Keratinocyte (primary cell): Measurements from ENCODE around the gene UBQLN4. TPM values are rescaled to one million over a fixed set of nuclear protein-coding genes. Genes with fewer than 3 reads are reported as not detected.

Experiments used
- DNase-seq: peaks from one replicate; pipeline ENCODE4 v3.0.0-alpha.2; 2011; ENCODE audit warnings: low read depth, missing footprints, low spot score
- FAIRE-seq: peaks from 2 replicates; lab custom pipeline; 2011; peaks lifted over from hg19 to GRCh38; lab: Jason Lieb, UNC
- H2AFZ ChIP-seq: 2 replicates; pipeline ENCODE4 v1.6.0; 2012; ENCODE audit warnings: low read length, control low read depth, inconsistent platforms; ENCODE audit not compliant: control insufficient read depth
- H3K27ac ChIP-seq: 2 replicates; pipeline ENCODE4 v1.5.1; 2011; ENCODE audit warnings: low read length; ENCODE audit not compliant: control insufficient read depth, insufficient read depth
- H3K27me3 ChIP-seq: 3 replicates; pipeline ENCODE4 v1.6.0; 2011; ENCODE audit warnings: low read length; ENCODE audit not compliant: control insufficient read depth, insufficient read depth; ENCODE audit errors: extremely low read depth
- H3K36me3 ChIP-seq, 2 experiments: 2 replicates in 1 of 2; 3 replicates in 1 of 2; pipeline ENCODE4 v1.5.1; 2011; ENCODE audit warnings: low read length in 2 of 2, mild to moderate bottlenecking in 1 of 2; ENCODE audit not compliant: control insufficient read depth in 2 of 2, insufficient read depth in 2 of 2; ENCODE audit errors: extremely low read depth in 1 of 2
- H3K4me1 ChIP-seq: 3 replicates; pipeline ENCODE4 v1.5.1; 2011; ENCODE audit warnings: low read length; ENCODE audit not compliant: control insufficient read depth, insufficient read depth; ENCODE audit errors: extremely low read depth
- H3K4me2 ChIP-seq: 3 replicates; pipeline ENCODE4 v1.6.0; 2011; ENCODE audit warnings: low read depth, low read length; ENCODE audit not compliant: control insufficient read depth, insufficient read depth; ENCODE audit errors: extremely low read depth
- H3K4me3 ChIP-seq, 3 experiments: fragments of 200-600 bp in 1 of 3; sonication (generic) in 1 of 3; 2 replicates in 2 of 3; 3 replicates in 1 of 3; pipeline ENCODE4 v1.5.1; 2011 to 2016; ENCODE audit warnings: low read length in 3 of 3, mild to moderate bottlenecking in 3 of 3, control low read depth in 2 of 3, inconsistent platforms in 1 of 3, low read depth in 1 of 3, mixed read lengths in 1 of 3, mixed run types in 1 of 3, moderate library complexity in 1 of 3; ENCODE audit not compliant: control insufficient read depth in 2 of 3, insufficient read depth in 2 of 3; ENCODE audit errors: extremely low read depth in 1 of 3
- H3K79me2 ChIP-seq: 2 replicates; pipeline ENCODE4 v1.6.0; 2012; ENCODE audit warnings: low read length; ENCODE audit not compliant: control insufficient read depth, insufficient read depth
- H3K9ac ChIP-seq: 3 replicates; pipeline ENCODE4 v1.6.0; 2011; ENCODE audit warnings: low read length; ENCODE audit not compliant: control insufficient read depth, insufficient read depth; ENCODE audit errors: extremely low read depth
- H3K9me1 ChIP-seq: 3 replicates; pipeline ENCODE4 v1.6.0; 2011; ENCODE audit warnings: low read length; ENCODE audit not compliant: control insufficient read depth, insufficient read depth; ENCODE audit errors: extremely low read depth
- H3K9me3 ChIP-seq: 2 replicates; pipeline ENCODE4 v1.5.1; 2012; ENCODE audit warnings: low read depth, low read length; ENCODE audit not compliant: control insufficient read depth
- H4K20me1 ChIP-seq: 3 replicates; pipeline ENCODE4 v1.6.0; 2011; ENCODE audit warnings: low read length; ENCODE audit not compliant: control insufficient read depth, insufficient read depth; ENCODE audit errors: extremely low read depth
- EZH2 ChIP-seq: IDR thresholded peaks from one replicate; pipeline ENCODE4 v1.6.1; 2012; ENCODE audit warnings: inconsistent platforms, mild to moderate bottlenecking, low read length, moderate library complexity
- dilution Hi-C: fragments of 300-500 bp; cut with MboI; formaldehyde crosslinking; loops from one replicate; pipeline ENCODE4 v1.7.0; 2020; ENCODE audit warnings: low sequenced_read_pairs; ENCODE audit not compliant: extremely low pct_ligation_motif_present
- polyA plus RNA-seq, 5 experiments: library from polyadenylated mRNA; depleted of rRNA in 3 of 5; stranded (reverse) in 3 of 5; stranded (forward) in 1 of 5; unstranded in 1 of 5; fragments of >200 nt; gene quantifications; 1 replicate in 1 of 5; 2 replicates in 3 of 5; 3 replicates in 1 of 5; pipeline versions ENCODE4 v1.2.1 to v1.2.3, GENCODE V29; 2011 to 2012; ENCODE audit warnings: missing spikeins in 2 of 5, low read depth in 1 of 5, low replicate concordance in 1 of 5
- TF ChIP-seq, protein P1 (sequence below), 3 experiments: IDR thresholded peaks in 1 of 3; conservative IDR thresholded peaks in 1 of 3; optimal IDR thresholded peaks in 1 of 3; 2 replicates in 2 of 3; 3 replicates in 1 of 3; pipeline versions ENCODE3 to v1.5.1; 2011; ENCODE audit warnings: low read length in 3 of 3, mild to moderate bottlenecking in 3 of 3, moderate library complexity in 2 of 3, control low read depth in 1 of 3, inconsistent platforms in 1 of 3; ENCODE audit not compliant: insufficient read depth in 2 of 3; ENCODE audit errors: extremely low read depth in 1 of 3

The UBQLN4 gene
- polyA plus RNA-seq, 1 donor (not counting 4 experiments of a cell fraction or from before 2014, with no cell fraction given): 35.8 TPM

- Histone ChIP-seq H3K9me1 (peaks cover 2% of the 10 kb centered on the region), H3K27me3 (no peaks in the 10 kb centered on the region), H3K36me3 (no peaks in the 10 kb centered on the region), H3K27ac (peak overlapping the region; percentile 64), H3K4me2 (peak overlapping the region; percentile 24), H3K4me3 (no peak overlapping the region), H2AFZ (no peak overlapping the region), H3K79me2 (no peaks in the 10 kb centered on the region), H3K9ac (peak overlapping the region; percentile 41), H3K4me1 (peaks cover 31% of the 10 kb centered on the region), H4K20me1 (no peaks in the 10 kb centered on the region), H3K9me3 (no peaks in the 10 kb centered on the region)
- no peak for TF ChIP-seq EZH2
- TF ChIP-seq, protein P1, sequence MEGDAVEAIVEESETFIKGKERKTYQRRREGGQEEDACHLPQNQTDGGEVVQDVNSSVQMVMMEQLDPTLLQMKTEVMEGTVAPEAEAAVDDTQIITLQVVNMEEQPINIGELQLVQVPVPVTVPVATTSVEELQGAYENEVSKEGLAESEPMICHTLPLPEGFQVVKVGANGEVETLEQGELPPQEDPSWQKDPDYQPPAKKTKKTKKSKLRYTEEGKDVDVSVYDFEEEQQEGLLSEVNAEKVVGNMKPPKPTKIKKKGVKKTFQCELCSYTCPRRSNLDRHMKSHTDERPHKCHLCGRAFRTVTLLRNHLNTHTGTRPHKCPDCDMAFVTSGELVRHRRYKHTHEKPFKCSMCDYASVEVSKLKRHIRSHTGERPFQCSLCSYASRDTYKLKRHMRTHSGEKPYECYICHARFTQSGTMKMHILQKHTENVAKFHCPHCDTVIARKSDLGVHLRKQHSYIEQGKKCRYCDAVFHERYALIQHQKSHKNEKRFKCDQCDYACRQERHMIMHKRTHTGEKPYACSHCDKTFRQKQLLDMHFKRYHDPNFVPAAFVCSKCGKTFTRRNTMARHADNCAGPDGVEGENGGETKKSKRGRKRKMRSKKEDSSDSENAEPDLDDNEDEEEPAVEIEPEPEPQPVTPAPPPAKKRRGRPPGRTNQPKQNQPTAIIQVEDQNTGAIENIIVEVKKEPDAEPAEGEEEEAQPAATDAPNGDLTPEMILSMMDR (optimal IDR thresholded peaks at IDR 0.05 in 1 of 3, IDR thresholded peaks at IDR 0.05 in 1 of 3, conservative IDR thresholded peaks at IDR 0.05 in 1 of 3; ENCODE audit: extremely low read depth in 1 of 3, insufficient read depth in 2 of 3, low read length in 3 of 3): peak in 2 of 3 experiments; percentile 15 to 20
- DNase-seq (no peak), FAIRE-seq (no peak)
- dilution Hi-C loops: no loop called here
These were observed 42.4 kb upstream of the UBQLN4 start for GRCh38 chr1:156095906-156096508.

DNA sequence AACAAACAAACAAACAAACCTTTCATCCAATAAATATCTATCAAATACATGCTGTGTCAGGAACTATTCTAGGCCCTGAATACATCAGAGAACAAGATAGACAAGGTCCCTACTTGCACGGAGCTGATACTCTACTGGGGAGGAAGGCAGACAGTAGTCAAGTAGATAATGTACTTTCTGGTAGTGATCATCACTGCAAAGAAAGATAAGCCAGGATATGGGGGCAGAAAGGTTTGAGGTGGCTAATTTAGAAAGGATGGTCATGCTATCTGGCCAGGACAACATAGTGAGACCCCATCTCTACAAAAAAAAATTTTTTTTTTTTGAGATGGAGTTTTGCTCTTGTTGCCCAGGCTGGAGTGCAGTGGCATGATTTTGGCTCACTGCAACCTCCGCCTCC lies 38.0 kb upstream of the UBQLN4 start:
- H3K27ac ChIP-seq: no peak overlapping the region
- dilution Hi-C loops: no loop called here

More for the DNA sequence above, 38.0 kb upstream of the UBQLN4 start:
- H3K9me1 ChIP-seq: no peaks in the 10 kb centered on the region
- H3K4me2 ChIP-seq: no peak overlapping the region
- no peaks in the 10 kb centered on the region for H4K20me1 ChIP-seq
- TF ChIP-seq, protein P1 (optimal IDR thresholded peaks at IDR 0.05 in 1 of 3, IDR thresholded peaks at IDR 0.05 in 1 of 3, conservative IDR thresholded peaks at IDR 0.05 in 1 of 3; ENCODE audit: extremely low read depth in 1 of 3, insufficient read depth in 2 of 3, low read length in 3 of 3): no peak
- no peak for TF ChIP-seq EZH2
- no peak overlapping the region for H3K4me3 ChIP-seq
- no peaks in the 10 kb centered on the region for H3K36me3 ChIP-seq
- no peaks in the 10 kb centered on the region for H3K79me2 ChIP-seq
- H3K9me3 ChIP-seq: no peaks in the 10 kb centered on the region
- no peak overlapping the region for H3K9ac ChIP-seq
- H3K4me1 ChIP-seq: peaks cover 12% of the 10 kb centered on the region
- no peaks in the 10 kb centered on the region for H3K27me3 ChIP-seq
- DNase-seq (no peak), FAIRE-seq (no peak)
- no peak overlapping the region for H2AFZ ChIP-seq
